Activated CD8-positive, alpha-beta memory T cell treated with anti-CD3 and anti-CD28 coated beads for 4 hours (primary cell): ENCODE results near the gene PLD4.
"Not testable (repeated sequence)": the region's sequence is repeated elsewhere in the genome, so short reads cannot be mapped to it uniquely, and the experiment has no call there.

ENCODE experiments used
- DNase-seq, 2 donors: peaks; one replicate each; pipeline ENCODE4 v3.0.0-alpha.2; 2020; ENCODE audit warnings: low read depth in 2 of 2

The PLD4 gene

DNA sequence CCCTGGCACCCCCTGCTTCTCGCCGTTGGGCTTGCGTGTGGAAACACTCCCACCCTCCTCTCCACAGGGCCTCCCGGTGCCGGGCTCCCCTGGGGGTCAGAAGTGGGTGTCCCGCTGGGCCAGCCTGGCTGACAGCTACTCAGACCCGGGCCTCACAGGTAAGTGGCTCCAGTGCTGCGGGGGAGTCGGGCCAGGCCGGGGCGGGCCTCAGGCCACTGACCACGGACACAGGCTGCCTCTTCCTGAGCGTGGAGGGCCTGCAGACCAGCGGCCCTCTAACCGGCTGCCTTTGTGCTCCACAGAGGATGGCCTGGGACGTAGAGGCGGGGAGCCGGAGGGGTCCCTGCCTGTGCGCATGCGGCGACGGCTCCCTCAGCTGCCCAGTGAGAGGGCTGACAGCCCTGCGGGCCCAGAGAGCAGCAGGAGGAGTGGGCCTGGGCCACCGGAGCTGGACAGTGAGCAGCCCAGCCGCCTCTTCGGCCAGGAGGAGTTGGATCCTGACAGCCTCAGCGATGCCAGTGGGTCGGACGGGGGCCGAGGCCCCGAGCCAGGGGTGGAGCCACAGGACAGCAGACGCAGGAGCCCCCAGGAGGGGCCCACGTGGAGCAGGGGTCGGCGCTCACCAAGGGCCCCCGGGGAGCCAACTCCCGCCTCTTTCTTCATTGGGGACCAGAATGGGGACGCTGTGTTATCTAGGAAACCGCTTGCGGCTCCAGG lies 38.5 kb upstream of the PLD4 start:
- no peak for DNase-seq

DNA sequence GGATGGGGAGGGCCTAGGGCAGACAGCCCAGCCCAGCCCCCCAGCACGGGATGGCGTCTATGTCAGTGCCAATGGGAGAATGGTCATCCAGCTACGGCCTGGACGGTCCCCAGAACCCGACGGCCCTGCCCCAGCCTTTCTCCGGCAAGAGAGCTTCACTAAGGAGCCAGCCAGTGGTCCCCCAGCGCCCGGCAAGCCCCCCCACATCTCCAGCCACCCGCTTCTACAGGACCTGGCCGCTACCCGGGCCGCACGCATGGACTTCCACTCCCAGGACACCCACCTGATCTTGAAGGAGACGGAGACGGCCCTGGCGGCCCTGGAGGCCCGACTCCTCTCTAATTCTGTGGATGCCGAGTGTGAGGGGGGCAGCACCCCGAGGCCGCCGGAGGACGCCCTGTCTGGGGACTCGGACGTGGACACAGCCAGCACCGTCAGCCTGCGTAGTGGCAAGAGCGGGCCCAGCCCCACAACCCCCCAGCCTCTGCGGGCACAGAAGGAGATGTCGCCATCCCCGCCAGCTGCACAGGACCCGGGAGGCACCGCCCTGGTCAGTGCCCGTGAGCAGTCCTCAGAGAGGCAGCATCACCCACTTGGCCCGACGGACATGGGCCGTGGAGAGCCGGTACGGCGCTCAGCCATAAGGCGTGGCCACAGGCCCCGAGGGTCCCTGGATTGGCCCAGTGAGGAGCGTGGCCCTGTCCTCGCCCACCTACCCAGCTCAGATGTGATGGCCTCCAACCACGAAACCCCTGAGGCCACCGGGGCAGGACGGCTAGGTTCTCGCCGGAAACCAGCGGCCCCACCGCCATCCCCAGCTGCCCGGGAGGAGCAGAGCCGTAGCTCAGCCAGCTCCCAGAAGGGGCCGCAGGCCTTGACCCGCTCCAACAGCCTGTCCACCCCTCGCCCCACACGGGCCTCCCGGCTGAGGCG lies 37.7 kb upstream of the PLD4 start:
- DNase-seq = no peak

DNA sequence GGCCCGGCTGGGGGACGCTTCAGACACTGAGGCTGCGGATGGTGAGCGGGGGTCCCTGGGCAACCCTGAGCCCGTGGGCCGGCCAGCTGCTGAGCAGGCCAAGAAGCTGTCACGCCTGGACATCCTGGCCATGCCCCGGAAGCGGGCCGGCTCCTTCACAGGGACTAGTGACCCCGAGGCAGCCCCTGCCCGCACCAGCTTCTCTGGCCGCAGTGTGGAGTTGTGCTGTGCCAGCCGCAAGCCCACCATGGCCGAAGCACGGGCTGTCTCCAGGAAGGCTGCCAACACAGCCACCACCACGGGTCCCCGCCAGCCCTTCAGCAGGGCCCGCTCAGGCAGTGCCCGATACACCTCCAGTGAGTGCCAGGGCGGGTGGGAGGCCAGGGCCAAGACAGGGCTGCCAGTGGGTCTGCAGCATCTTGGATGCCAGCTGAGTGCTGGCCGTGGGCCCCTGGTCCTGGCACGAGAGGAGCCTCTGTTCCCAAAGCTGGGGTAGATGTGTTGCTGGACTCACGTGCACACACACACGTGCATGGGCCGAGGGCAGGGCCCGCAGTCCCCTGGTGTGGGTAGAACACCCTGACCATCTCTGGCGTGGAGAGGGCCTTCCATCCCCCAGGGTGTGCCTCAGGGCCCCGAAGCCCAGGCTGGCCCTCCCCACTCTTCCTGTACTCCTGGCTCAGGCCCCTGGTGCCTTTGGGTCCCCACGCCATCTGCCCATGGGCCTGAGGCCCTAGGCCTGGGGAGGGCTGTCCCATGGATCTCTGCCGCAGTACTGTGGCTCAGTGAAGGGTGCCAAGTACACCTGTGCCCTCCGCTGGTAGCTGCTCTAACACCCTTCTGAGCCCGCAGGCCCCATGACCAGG lies 36.8 kb upstream of the PLD4 start:
- DNase-seq = no peak

DNA sequence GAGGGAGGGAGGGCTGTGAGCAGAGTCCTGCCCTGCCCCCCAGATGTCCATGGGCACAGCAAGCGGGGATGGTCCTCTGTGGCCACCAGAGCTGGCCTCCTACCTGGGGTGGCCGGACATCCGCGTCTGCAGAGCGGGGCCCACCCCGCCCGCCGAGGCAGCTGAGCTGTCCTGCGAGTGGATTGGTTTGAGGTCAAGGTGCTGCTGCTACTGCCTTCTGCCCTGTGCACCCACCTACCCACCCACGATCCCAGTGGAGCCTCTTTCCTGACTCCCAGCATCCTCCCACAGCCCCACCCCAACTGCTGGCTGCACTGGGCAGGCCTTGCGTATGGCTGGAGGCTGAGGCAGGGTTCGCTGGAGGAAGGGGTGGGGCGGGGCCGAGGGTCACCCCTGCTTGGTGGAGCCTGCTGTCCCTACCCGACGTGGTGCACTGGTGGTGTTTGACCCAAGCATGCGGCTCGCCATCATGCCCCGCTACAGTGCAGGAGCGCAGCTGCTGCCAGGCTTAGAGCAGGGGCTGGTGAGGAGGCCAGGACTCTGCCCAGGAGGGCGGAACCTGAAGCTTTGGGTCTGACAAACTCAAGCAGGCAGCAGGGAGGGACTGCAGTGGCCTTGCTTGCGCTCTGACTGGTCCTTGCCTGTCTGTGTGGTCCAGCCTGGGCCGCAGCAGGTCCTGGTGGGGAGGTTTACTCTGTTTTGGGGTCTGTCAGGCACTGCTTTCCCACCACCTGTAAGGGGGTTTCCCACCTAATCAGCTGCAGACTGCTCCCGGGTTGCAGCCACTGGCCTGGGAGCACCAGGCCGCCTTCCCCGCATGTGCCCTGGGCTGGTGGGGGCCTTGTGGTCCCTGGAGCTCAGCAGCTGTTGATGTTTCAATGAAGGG lies 35.9 kb upstream of the PLD4 start:
- no peak for DNase-seq

DNA sequence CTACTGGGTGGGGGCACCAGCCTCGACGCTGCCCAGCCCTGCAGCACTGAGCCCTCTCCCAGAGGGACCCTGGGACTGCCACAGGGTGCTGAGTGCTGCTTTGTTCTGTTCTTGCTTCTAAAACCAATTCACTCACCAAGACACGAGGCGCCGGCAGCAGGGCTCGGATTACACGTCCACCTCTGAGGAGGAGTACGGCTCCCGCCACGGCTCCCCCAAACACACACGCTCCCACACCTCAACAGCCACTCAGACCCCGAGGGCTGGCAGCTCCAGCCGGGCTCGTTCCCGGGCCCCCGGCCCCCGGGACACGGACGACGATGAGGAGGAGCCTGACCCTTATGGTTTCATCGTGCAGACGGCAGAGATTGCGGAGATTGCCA lies 35.3 kb upstream of the PLD4 start:
- DNase-seq = no peak

DNA sequence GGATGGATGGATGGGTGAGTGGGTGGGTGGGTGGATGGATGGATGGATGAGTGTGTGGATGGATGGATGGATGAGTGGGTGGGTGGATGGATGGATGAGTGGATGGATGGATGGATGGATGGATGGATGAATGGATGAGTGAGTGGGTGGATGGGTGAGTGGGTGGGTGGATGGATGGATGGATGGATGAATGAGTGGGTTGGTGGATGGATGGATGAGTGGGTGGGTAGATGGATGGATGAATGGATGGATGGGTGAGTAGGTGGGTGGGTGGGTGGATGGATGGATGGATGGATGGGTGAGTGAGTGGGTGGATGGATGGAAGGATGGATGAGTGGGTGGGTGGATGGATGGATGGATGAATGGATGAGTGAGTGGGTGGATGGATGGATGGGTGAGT lies 34.4 kb upstream of the PLD4 start:
- DNase-seq = not testable (repeated sequence)

DNA sequence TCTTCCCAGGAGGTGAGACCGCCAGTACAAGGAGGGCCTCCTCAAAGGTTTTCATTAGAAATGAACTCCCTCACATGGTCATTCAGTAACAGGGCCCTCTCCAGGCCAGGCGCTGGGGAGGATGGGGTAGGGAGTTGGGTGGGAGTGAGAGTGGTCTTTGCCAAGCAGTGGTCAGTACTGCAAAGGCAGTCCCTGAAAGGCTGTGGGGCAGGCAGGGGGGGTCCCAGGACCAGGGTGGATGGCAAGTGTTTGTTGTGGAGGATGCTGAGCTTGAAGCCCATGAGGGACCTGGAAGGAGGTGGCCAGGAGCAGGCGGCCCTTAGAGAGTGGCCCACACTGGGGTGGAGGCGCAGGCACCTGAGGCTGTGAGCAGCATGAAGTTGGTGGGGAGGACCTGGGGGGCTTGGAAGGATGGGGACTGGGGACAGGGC lies 33.5 kb upstream of the PLD4 start:
- no peak for DNase-seq

DNA sequence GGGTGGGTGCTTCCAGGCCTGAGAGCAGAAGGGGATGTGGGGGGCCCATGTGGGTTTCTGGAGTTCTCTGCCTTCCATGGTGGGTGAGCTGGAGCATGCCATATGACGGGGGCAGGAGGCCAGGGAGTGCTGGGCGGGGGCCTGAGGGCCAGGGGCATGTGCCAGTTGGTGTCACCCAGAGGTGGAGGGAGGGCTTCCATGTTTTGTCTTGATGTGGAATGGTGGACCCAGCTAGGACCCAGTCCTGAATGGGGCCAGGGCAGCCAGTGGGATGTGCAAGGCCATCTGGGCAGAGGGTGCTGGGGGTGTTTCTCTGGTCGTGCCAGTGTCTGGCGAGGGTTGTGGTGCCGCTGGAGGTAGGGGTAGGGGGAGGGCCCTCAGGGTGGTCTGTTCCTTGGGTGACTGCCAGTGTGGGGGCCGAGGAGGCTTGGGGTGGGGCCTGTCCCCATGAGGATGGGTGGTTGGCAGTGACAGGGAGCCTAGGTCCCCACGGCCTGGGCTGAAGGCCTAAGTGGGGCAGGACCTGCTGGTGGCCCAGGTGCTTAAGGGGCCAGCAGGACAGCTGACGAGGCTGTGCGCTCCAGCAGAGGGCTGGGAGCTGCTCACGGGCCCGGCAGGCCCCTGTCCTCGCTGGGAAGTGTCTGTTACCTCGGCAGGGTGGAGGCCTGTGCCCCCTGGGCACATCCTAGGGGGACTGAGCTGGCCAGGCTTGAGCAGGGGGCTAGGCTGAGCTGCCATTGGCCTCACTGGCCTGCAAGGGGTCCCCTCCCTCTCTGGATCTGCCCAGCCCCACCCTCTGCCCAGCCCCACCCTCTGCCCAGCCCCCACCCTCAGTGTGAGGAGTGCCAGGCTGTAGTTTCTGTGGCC lies 32.8 kb upstream of the PLD4 start:
- no peak for DNase-seq

DNA sequence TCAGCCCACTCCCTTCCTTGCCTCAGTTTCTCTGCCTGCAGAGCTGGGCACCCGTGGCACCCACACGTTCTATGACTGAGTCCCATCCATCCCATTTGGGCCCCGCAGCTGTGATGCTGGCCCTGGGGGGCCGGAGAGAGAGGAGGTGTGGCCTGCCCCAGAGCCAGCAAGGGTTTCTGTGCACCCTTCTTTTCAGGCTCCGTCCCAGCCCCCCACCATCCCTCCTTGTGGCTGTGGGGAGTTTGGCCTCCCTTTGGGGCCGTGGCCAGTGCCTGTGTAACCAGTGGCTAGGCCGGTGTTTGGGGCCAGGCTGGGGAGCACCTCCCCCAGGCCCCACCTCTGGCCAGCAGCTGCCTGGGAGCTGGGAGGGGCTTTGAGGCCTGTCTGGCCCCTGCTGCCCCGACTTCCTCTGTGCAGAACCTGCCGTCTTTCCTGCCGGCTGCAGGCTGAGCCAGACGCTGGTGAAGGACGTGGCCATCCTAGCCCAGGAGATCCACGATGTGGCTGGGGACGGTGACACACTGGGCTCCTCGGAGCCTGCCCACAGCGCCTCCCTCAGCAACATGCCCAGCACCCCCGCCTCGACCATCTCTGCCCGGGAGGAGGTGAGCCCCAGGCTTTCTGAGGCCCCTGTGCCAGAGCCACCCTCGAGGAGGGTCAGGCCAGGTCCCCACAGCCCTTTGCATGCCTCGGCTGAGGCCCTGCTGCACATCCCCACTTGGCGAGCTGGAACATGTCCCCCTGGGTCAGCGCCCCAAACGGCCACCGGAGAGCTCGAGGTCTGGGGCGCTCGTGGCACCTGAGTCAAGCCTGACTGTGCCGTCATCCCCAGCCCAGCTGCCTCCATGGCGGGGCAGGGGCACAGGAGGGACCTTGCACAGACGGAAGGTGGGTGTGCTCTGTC lies 31.9 kb upstream of the PLD4 start:
- no peak for DNase-seq

DNA sequence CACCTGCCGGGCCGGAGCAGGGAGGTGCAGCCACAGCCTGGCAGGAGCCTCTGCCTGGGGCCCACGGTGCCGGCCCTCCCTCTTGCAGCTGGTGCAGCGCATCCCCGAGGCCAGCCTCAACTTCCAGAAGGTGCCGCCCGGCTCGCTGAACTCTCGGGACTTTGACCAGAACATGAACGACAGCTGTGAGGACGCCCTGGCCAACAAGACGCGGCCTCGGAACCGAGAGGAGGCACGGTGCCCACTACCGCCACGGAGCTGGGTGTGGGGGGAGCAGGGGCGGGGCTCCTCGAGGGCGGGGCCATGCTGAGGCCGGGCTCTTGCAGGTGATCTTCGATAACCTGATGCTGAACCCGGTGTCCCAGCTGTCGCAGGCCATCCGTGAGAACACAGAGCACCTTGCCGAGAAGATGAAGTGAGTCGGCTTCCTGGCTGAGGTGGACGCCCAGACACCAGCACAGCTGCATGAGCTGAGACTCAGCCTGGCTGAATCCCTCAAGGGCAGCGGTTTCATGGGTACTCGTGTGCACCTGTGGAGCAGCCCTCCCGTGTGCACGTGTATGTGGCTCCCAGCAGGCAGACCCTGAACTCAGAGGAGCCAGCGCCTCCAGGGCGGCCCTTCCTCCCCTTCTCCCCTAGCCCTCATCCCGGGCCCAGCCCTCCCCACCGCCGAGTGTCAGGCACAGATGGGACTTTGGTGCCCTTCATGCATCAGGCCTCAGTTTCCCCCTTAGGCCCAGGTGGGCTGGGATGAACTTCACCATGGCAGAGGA lies 31.1 kb upstream of the PLD4 start:
- no peak for DNase-seq

DNA sequence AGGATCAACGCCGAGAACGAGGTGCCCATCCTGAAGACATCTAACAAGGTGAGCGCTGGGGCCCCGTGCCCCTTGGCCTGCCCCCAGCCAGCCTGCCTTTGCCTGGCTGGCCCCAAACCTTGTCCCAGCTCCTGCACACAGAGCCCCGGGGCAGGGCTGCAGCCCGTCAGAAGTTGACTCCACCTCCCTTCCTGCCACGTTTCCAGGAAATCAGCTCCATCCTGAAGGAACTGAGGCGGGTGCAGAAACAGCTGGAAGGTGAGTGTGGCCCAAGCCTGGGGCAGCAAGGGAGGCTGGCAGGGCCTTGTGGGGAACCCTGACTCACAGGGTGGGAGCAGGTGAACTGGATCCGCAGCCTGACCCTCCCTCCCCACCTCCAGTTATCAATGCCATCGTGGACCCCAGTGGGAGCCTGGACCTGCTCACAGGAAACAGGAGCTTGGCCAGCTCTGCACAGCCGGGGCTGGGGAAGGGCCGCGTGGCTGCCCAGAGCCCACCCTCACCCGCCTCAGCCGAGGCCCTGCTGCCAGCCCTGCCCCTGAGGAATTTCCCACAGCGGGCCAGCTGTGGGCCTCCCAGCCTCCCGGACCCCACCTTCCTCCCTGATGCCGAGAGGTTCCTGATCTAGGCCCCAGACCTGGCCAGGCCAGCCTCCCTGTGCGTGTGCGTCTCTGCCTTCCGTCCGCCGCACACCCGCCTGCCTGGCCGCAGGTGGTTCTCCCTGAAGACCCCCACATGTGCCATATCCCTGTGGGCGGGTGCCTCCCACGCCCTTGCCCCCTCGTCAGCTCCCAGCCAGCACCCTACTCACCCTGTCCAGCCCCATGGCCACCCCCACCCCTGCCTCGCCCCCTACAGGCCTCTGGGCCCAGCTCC lies 30.1 kb upstream of the PLD4 start:
- no peak for DNase-seq

DNA sequence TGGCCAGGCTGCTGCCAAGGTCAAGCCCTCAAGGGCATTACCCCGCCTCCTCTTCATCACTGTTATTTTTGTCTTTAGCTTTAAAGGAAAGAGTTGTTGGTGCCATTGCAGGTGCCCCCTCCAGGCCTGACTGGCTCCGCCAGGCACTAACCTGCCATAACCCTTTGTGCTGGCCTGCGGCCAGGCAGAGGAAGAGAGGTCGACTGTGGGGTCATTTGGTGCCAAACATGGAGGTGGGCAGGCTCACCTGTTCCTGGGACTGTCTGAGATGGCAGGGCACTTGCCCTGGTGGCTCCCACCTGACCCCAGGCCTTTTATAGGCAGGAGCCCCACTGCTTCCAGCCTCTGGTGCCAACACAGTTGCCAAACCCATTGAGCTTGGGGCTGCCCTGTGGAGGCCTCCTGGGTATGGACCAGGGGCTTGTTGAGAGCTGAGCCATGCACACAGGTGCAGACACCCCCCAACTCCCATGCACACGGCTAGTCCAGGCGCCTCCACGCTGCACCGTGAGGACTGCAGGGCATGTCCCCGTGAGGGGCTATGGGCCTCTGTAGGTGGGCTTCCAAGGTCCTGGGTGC lies 29.4 kb upstream of the PLD4 start:
- DNase-seq = no peak

DNA sequence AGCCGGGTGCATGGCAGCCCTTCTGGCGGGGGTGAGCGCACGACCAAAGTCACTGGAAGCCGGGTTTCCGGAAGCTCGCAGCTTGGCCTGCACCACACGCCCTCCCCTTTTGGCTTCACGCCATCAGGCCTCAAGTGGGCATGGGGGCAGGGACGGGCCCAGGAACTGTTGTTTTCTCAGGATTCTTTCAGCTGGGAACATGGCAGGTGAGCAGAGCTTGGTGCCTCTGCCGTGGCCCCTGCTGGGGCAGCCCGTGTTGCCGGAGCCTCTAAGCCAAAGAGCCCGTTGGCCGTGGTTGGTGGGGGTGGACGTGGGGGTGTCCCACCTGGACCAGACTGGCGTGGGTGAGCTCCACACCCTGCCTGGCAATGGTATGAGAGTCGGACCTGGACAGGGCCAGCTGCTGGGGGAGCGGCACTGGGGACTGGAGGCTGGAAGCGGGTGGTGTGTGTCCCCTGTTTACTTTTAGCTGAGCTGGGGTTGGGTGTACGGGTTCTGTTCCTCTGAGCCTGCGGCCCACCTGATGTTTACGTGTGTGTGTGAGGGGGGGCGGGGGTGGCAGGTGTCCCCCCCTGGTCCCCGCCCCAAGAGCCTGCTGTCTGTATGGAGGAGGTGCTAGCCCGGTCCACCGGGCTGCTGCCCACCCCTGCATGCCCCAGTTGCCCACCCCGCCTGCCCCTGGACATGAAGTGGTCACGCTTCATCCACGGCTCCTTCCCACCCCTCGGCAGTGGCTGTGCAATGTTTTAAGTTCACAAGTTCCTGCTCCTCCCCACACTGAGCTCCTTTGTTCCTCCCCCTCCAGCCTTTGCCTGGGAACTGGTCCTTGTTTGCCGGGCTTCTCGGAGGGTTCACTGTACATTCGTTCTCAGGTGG lies 28.7 kb upstream of the PLD4 start:
- DNase-seq = no peak

DNA sequence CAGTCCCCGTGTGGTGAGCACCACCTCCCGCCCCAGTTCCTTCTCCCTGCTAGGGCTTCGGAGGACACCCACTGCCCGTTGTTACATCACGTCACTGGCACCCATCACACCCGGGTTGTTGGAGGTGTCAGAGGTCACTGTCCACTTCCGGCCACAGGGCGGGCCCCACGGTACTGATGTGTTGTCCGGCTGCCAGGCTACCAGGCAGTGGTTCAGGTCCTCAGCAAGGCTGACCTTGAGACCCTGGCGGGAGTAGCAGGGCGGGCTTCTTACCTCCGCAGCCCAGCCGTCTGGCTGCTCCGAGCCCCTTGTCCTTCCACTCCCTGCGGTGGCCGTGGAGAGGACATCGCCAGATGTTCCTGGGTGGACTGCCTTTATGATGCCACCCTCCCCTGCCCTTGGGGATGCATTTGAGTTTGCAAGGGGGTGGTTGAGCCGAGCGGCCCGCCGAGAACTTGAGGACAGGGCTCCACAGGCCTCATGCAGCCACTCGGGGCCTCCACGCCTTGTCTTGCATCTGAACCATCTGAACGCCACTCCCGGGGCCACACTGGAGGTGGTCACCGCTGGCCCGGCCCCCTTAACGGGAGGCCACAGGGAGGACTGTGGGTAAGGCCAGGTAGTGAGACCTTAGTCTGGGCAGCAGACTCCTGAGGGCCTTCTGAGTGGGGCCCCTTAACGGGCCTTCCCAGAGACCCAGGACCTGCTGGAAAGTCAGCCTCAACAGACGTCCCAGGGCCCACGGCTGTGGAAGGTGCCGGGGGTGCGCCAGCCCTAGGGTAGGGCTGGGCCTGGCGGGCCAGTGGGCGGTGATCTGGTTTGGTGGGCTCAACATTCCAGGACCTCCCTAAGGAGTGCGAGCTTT lies 27.1 kb upstream of the PLD4 start:
- no peak for DNase-seq

DNA sequence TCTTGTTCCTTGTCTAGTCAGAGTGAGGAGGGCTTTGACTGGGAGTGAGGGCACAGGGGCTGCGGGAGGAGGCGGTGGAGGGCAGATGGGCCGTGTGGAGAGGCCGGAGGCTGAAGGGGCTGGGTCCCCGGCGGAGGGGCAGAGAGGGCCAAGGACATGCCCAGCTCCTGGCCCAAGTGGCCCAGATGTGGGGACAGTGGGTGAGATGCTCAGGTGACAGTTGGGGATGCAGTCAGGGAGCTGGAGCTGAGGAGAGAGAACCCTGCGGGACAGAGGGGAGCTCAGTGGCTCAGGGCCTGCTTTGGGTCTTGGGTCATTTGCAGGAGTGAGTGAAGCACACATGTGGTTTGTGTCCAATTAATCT lies 26.5 kb upstream of the PLD4 start:
- no peak for DNase-seq
